Peyer's patch (tissue), 4 donors: Measurements from ENCODE around the gene SLC1A6.

Experiments
- CTCF ChIP-seq, 6 experiments: fragments of 450-650 bp in 4 of 6; fragments of 200-600 bp in 2 of 6; sonication (generic) in 1 of 6; IDR thresholded peaks; one replicate each; pipeline ENCODE4 v1.5.1; 2017 to 2019; ENCODE audit warnings: antibody characterized with exemption in 6 of 6, mild to moderate bottlenecking in 3 of 6, moderate library complexity in 1 of 6
- POLR2A ChIP-seq, 2 donors: fragments of 450-650 bp; IDR thresholded peaks; one replicate each; pipeline ENCODE4 v1.5.1; 2017; ENCODE audit warnings: antibody characterized with exemption in 2 of 2, mild to moderate bottlenecking in 2 of 2, moderate library complexity in 2 of 2

- TF ChIP-seq CTCF (IDR thresholded peaks at IDR 0.05) (no peak), POLR2A (IDR thresholded peaks at IDR 0.05) (no peak)
Measured at GRCh38 chr19:15014579-15014978, 34.9 kb upstream of the SLC1A6 start.
